Smooth muscle cell of the brain vasculature (primary cell): ENCODE measurements around the gene SMAD6.

ENCODE experiments used
- DNase-seq: peaks from one replicate; pipeline ENCODE4 v3.0.0-alpha.2; 2012; ENCODE audit warnings: low read depth, low spot score

SMAD6 gene

GRCh38 chr15:66775127-66776105, 73.4 kb downstream of the SMAD6 start:
- DNase-seq: no peak

GRCh38 chr15:66777054-66777453, 75.0 kb downstream of the SMAD6 start:
- no peak for DNase-seq

GRCh38 chr15:66777596-66778313, 75.7 kb downstream of the SMAD6 start:
- DNase-seq: no peak

GRCh38 chr15:66778314-66778665, 76.3 kb downstream of the SMAD6 start:
- no peak for DNase-seq

GRCh38 chr15:66778716-66779115, 76.7 kb downstream of the SMAD6 start:
- DNase-seq: no peak

- DNase-seq: no peak
Observed at GRCh38 chr15:66779331-66780009, 77.4 kb downstream of the SMAD6 start.

- no peak for DNase-seq
Observed at GRCh38 chr15:66780172-66780972, 78.3 kb downstream of the SMAD6 start.

GRCh38 chr15:66780973-66781718, 79.1 kb downstream of the SMAD6 start:
- DNase-seq: no peak

- no peak for DNase-seq
Observed at GRCh38 chr15:66782785-66783184, 80.7 kb downstream of the SMAD6 start.

GRCh38 chr15:66783314-66783713, 81.3 kb downstream of the SMAD6 start:
- DNase-seq: no peak

GRCh38 chr15:66783725-66784124, 81.7 kb downstream of the SMAD6 start:
- no peak for DNase-seq

- no peak for DNase-seq
Observed at GRCh38 chr15:66784174-66784573, 82.1 kb downstream of the SMAD6 start.

- DNase-seq: no peak
Observed at GRCh38 chr15:66785637-66786036, 83.6 kb downstream of the SMAD6 start.

- no peak for DNase-seq
Observed at GRCh38 chr15:66786222-66786621, 84.2 kb downstream of the SMAD6 start.

GRCh38 chr15:66786708-66787488, 84.9 kb downstream of the SMAD6 start:
- DNase-seq: no peak

GRCh38 chr15:66787489-66787871, 85.4 kb downstream of the SMAD6 start:
- DNase-seq: no peak

GRCh38 chr15:66788024-66788423, 86.0 kb downstream of the SMAD6 start:
- DNase-seq: no peak

- DNase-seq: no peak
Observed at GRCh38 chr15:66789029-66790025, 87.3 kb downstream of the SMAD6 start.

GRCh38 chr15:66795851-66796250, 93.8 kb downstream of the SMAD6 start:
- DNase-seq: no peak
